Inflammatory macrophage treated with lipopolysaccharide for 1 hour (primary cell): ENCODE measurements around the gene RNF34.
A peak's percentile ranks its signal among the peaks of the same experiment; 100 is the strongest.
"Not testable (repeated sequence)": the region's sequence is repeated elsewhere in the genome, so short reads cannot be mapped to it uniquely, and the experiment has no call there.

ENCODE experiments used
- DNase-seq, 2 donors: peaks; one replicate each; pipeline ENCODE4 v3.0.0-alpha.2; 2020 to 2022

RNF34 gene, protein sequence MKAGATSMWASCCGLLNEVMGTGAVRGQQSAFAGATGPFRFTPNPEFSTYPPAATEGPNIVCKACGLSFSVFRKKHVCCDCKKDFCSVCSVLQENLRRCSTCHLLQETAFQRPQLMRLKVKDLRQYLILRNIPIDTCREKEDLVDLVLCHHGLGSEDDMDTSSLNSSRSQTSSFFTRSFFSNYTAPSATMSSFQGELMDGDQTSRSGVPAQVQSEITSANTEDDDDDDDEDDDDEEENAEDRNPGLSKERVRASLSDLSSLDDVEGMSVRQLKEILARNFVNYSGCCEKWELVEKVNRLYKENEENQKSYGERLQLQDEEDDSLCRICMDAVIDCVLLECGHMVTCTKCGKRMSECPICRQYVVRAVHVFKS

GRCh38 chr12:121399391-121400331, at the start of gene RNF34:
RNF34 (plus strand) TSS chr12:121400118; CDS start chr12:121400213, 95 bp downstream.
- peak; percentile 98 for DNase-seq

DNA sequence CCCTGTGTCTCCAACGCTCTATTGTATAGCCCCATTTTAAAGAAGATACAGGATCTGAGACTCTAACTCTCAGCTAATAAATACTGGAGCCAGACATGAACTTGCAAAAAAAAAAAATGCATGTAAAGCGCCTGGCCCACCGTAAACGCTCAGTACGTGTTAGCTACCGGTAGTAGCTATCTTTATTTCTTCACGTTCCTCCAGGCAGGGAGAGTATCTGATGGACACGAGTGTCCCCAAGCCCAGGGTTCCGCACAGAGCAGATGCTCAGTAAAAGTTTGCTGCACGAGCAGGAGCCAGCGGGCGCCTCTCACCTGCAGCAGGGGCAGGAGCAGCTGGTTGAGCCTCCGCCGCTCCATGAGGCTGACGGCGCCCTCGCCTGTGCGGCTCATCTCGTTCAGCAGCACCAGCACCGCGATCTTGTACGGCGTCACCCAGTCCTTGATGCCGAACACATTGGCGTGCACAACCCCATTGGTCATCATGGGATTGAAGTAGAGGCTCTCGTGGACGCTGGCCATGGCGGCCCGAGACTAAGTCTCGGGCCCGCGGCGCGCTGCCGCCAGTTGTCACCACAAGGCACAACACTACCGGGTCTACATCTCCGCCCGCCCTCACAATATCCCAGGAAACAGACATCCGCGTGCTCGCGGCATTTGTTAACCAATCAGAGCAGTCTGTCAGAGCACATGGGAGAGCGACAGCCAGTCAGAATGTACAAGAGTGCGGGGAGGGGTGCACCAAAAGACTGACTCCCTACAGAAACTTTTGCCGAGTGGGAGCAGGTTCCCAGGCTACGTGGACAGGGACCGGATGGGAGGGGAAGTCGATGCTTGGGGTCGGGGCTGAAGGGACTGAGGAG, 47.9 kb upstream of the RNF34 start, which contains the start of gene ANAPC5:
ANAPC5 (minus strand) TSS at position 592 of the 862 bp plus-strand sequence; CDS start at position 521, 71 bp downstream.
- peak; percentile 97 to 98 for DNase-seq

GRCh38 chr12:121352682-121353018, 47.3 kb upstream of the RNF34 start:
- DNase-seq, result no peak

DNA sequence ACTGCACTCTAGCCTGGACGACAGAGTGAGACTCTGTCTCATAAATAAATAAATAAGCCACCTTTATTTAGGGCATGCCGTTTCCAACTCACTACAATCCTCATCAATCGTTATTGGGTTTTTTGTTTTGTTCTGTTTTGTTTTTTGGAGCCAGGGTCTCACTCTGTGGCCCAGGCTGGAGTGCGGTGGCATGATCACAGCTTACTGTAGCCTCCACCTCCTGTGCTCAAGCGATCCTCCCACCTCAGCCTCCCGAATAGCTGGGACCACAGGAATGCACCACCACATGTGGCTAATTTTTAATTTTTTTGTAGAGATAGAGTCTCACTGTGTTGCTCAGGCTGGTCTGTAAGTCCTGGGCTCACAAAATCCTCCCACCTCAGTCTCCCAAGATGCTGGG, 44.1 kb upstream of the RNF34 start:
- DNase-seq, result no peak

- no peak for DNase-seq
Observed at GRCh38 chr12:121356657-121357056, 43.3 kb upstream of the RNF34 start.

DNA sequence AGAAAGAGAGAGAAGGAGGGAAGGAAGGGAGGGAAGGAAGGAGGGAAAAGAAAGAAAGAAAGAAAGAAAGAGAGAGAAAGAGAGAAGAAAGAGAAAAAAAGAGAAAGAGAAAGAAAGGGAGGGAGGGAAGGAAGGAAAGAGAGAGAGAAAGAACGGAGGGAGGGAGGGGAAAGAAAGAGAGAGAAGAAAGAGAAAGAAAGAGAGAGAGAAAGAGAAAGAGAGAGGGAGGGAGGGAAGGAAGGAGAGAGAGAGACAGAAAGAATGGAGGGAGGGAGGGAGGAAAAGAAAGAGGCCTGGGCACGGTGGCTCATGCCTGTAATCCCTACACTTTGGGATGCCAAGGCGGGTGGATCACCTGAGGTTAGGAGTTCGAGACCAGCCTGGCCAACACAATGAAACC, 42.6 kb upstream of the RNF34 start:
- no peak for DNase-seq

DNA sequence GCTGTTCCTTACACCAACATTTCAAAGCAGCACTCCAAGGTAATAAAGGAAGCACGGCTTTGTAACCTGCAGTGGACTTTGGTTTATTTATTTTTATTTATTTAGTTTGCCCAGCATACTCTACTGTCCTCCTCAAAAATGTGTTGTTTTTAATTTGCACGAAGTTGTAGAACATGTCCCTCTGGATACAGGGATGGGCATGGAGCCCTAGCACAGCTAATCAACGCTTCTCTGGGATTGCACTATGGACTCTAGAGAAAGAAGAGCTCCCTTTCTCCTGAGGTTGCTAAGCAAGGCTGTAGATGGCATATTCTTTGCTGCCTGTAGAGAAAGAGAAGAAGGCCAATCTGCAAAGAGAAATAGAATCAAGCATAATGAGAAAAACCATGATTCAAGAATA, 41.8 kb upstream of the RNF34 start:
- no peak for DNase-seq

DNA sequence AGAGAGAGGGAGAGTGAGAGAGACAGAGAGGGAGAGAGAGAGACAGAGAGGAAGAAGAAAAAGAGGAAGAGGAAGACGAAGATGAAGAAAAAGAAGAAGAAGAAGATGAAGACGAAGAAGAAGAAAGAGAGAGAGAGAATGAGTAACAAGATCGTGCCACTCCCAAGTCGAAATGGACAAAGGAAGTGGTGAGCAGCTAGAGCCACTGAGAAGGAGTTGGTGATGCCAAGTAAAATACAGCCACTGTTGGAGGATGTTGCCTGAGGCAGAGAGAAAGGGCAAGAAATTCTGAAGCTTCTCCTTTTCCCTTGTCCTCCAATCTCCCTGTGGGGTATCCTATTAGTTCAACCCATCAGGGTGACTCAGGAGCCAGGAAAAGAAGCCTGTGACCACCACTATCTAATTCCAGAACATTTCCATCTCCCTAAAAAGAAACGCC, 35.2 kb upstream of the RNF34 start:
- peak in 1 of 2 donors; percentile 11 for DNase-seq

- no peak for DNase-seq
Observed at GRCh38 chr12:121365416-121366062, 34.4 kb upstream of the RNF34 start.

- no peak for DNase-seq
Observed at GRCh38 chr12:121366063-121366459, 33.9 kb upstream of the RNF34 start.

DNA sequence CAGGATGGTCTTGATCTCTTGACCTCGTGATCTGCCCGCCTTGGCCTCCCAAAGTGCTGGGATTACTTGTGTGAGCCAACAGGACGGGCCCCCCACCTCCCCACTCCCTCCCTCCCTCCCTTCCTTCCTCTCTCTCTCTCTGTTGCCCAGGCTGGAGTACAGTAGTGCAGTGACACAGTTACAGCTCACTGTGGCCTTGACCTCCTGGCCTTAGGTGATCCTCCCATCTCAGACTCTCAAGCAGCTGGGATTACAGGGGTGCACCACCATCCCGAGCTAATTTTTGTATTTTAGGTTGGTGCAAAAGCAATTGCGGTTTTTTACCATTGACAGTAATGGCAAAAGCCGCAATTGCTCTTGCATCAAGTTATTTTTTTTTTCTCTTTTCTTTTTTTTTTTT, 28.5 kb upstream of the RNF34 start:
- no peak for DNase-seq

DNA sequence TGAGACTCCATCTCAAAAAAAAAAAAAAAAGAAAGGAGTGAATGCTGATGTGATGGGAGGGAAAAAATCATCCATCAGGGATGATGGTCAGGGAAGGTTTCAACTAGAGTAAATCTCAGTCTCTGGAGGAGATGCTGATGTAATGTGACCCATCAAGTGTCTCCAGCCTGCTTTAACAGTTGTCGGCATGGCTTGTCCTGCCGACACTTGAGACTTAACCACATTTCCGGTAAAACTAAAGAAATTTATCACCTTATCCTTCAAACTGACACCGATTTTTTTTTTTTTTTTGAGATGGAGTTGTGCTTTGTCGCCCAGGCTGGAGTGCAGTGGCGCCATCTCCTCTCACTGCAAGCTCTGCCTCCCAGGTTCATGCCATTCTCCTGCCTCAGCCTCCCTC, 26.2 kb upstream of the RNF34 start:
- DNase-seq, result no peak

- not testable (repeated sequence) for DNase-seq
Observed at GRCh38 chr12:121374336-121374735, 25.6 kb upstream of the RNF34 start.

GRCh38 chr12:121374945-121375584, 24.9 kb upstream of the RNF34 start:
- not testable (repeated sequence) for DNase-seq

GRCh38 chr12:121376754-121377697, 22.9 kb upstream of the RNF34 start:
- DNase-seq, result no peak

- DNase-seq, result no peak
Observed at GRCh38 chr12:121378736-121379135, 21.2 kb upstream of the RNF34 start.

DNA sequence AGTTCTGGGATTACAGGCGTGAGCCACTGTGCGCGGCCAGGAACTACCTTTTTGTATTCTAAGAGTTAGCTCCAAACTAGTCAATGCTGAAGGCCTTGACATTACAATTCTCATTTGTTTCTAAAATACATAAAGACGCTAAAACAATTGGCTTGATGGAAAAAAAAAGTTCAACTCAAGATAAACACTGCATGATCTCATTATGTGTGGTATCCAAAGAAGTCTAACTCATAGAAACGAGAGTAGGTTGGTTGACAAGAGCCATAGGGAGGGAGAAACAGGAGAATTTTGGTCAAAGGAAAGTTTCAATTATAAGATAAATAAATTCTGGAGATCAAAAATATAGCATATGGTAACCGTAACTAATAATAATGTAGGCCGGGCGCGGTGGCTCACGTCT, 20.0 kb upstream of the RNF34 start:
- DNase-seq, result no peak

DNA sequence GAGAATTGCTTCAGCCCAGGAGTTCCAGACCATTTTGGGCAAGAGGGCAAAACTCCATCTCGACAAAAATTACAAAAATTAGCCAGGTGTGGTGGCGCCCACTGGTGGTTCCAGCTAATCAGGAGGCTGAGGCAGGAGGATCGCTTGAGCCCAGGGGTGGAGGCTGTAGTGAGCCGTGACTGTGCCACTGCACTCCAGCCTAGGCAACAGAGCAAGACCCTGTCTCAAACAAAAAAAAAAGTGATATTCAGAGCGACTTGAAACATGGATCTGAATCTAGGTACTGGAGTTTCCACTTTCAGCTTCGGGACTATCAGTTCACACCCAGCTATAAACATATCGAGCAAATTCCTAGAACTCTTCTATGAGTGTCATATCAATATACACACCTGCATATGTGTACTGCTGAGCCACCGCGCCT, 16.3 kb upstream of the RNF34 start:
- DNase-seq, result no peak

DNA sequence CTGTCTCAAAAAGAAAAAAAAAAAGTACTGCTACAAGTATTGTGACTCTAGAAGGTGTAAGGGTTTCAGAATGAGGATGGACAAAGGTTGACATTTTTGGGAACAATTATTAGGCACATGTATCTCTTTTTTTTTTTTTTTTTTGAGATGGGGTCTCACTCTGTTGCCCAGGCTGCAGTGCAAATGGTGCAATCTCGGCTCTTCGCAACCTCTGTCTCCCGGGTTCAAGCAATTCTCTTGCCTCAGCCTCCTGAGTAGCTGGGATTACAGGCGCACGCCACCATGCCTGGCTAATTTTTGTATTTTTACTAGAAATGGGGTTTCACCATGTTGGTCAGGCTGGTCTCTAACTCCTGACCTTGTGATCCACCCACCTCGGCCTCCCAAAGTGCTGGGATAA, 15.0 kb upstream of the RNF34 start:
- DNase-seq, result not testable (repeated sequence)

DNA sequence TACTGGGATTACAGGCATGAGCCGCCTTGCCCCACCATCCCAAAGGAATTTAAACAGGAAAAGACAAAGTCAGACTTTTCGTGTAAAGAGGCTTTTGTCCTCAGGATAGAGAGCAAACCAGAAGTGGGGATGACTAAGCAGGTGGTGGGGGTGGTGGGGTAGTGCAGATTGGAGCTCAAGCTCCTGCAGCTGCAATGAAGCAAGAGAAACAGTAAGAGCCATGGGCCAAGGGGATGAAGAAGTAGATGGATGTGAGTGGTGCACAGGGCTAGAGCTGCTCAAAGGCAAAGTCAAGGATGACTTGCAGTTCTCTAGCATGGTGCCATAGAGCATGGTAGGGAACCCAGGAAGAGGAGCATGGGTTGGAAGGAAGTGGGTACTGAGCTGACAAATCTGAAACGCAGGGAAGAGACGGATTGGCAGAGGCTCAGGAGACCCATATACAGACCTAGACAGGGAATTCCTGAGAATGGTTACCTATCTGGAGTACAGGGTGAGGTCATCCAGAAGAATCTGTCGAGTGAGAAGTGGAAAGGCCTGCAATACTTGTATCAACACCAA, 11.4 kb upstream of the RNF34 start:
- DNase-seq, result peak; percentile 21 to 30
